Mammary microvascular endothelial cell (primary cell): ENCODE data around the gene TCF25. TPM values are rescaled to one million over a fixed set of nuclear protein-coding genes. Genes with fewer than 3 reads are reported as not detected.

Source experiments
- total RNA-seq: library from RNA; depleted of rRNA; stranded (reverse); fragments of >200 nt; gene quantifications from 2 replicates; pipeline ENCODE4 v1.2.3, GENCODE V29; 2015

TCF25 gene, protein sequence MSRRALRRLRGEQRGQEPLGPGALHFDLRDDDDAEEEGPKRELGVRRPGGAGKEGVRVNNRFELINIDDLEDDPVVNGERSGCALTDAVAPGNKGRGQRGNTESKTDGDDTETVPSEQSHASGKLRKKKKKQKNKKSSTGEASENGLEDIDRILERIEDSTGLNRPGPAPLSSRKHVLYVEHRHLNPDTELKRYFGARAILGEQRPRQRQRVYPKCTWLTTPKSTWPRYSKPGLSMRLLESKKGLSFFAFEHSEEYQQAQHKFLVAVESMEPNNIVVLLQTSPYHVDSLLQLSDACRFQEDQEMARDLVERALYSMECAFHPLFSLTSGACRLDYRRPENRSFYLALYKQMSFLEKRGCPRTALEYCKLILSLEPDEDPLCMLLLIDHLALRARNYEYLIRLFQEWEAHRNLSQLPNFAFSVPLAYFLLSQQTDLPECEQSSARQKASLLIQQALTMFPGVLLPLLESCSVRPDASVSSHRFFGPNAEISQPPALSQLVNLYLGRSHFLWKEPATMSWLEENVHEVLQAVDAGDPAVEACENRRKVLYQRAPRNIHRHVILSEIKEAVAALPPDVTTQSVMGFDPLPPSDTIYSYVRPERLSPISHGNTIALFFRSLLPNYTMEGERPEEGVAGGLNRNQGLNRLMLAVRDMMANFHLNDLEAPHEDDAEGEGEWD
- 130 and 132 TPM in 2 replicates for total RNA-seq

DNA sequence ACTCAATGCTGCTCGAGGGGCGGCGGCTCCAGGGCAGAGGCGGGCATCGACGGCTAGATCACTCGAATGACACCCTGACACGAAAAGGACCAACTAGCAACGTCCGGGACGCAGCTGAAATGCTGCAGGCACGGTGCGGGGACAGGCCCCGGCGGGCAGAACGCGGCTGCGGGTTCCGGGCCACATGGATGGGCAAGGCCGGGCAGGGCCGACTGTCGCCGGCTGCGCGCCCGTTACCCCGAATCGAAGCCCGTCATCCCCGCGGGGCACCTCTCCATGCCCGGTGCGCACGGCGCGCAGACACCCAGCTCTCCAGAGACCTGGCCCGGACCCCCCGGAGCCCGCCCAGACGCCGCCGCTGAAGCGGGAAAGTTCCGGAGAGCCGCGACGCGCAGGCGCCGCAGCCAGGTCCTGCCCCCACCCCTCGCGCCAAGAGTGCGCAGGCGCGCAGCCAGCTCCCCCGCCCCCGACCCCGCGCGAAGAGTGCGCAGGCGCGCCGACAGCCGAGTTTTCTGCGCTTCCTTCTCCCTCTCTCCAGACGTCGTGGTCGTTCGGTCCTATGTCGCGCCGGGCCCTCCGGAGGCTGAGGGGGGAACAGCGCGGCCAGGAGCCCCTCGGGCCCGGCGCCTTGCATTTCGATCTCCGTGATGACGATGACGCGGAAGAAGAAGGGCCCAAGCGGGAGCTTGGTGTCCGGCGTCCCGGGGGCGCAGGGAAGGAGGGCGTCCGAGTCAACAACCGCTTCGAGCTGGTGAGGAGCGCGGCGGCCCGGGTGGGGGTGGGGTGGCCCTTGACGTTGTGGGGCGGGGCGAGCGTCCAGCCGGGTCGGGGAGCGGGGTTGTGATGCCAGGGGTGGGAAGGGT, at the start of gene TCF25:
TCF25 (plus strand) TSS at position 484 of the 863 bp plus-strand sequence; CDS start at position 560, 76 bp downstream.

GRCh38 chr16:89828199-89828869, 45.1 kb upstream of the TCF25 start, which contains the start of gene SPIRE2:
SPIRE2 (plus strand) TSS chr16:89828475; CDS start chr16:89828551, 76 bp downstream.

GRCh38 chr16:89918453-89919347, 45.3 kb downstream of the TCF25 start, which contains the start of gene MC1R:
MC1R (plus strand) TSS chr16:89918862; CDS start chr16:89919259, 397 bp downstream.

GRCh38 chr16:89922884-89923639, 49.7 kb downstream of the TCF25 start, which contains the start of gene TUBB3:
TUBB3 (plus strand) TSS chr16:89923342; CDS start chr16:89923402, 60 bp downstream.

Other genes starting within 250 kb of the TCF25 start
- gene CHMP1A, start 215.9 kb upstream of the TCF25 start, total RNA-seq: 99.0 and 119 TPM in 2 replicates
- gene SPATA33, start 215.8 kb upstream of the TCF25 start, total RNA-seq: 2.9 and 4.7 TPM in 2 replicates
- gene CDK10, start 186.9 kb upstream of the TCF25 start, total RNA-seq: 38.7 and 45.4 TPM in 2 replicates
- gene SPATA2L, start 171.9 kb upstream of the TCF25 start, total RNA-seq: 12.9 and 15.8 TPM in 2 replicates
- gene VPS9D1, start 152.7 kb upstream of the TCF25 start, total RNA-seq: 5.1 and 5.9 TPM in 2 replicates
- 15.3 and 23.1 TPM in 2 replicates for gene ZNF276, start 152.1 kb upstream of the TCF25 start, total RNA-seq
- 18.7 and 22.3 TPM in 2 replicates for gene FANCA, start 56.9 kb upstream of the TCF25 start, total RNA-seq
- gene SPIRE2, start 45.1 kb upstream of the TCF25 start, total RNA-seq: 1.6 and 2.4 TPM in 2 replicates
- gene MC1R, start 45.3 kb downstream of the TCF25 start, total RNA-seq: 0.87 and 1.1 TPM in 2 replicates
- 202 and 210 TPM in 2 replicates for gene TUBB3, start 49.8 kb downstream of the TCF25 start, total RNA-seq
- gene DEF8, start 75.2 kb downstream of the TCF25 start, total RNA-seq: 132 and 147 TPM in 2 replicates
- gene DBNDD1, start 145.9 kb downstream of the TCF25 start, total RNA-seq: 4.0 and 5.7 TPM in 2 replicates
- gene PRDM7, start 203.7 kb downstream of the TCF25 start, total RNA-seq: not detected in 2 replicates